Endometrial microvascular endothelial cells (primary cell): ENCODE data around the gene H1-8. TPM values are rescaled to one million over a fixed set of nuclear protein-coding genes. Genes with fewer than 3 reads are reported as not detected.
"Not testable (repeated sequence)": the region's sequence is repeated elsewhere in the genome, so short reads cannot be mapped to it uniquely, and the experiment has no call there.

Source experiments
- in situ Hi-C: cut with HindIII; loops from 2 replicates; pipeline ENCODE4 v1.10.0; 2017; ENCODE audit warnings: low sequenced_read_pairs, low pct_unique_long_range_greater_than_20kb; ENCODE audit errors: inconsistent ontology term
- total RNA-seq: library from RNA; depleted of rRNA; stranded (reverse); fragments of >200 nt; gene quantifications from one replicate; pipeline ENCODE4 v1.2.3, GENCODE V29; 2015; ENCODE audit errors: inconsistent ontology term

Gene H1-8
- total RNA-seq, 1 donor from 2014 or later, result not detected

DNA sequence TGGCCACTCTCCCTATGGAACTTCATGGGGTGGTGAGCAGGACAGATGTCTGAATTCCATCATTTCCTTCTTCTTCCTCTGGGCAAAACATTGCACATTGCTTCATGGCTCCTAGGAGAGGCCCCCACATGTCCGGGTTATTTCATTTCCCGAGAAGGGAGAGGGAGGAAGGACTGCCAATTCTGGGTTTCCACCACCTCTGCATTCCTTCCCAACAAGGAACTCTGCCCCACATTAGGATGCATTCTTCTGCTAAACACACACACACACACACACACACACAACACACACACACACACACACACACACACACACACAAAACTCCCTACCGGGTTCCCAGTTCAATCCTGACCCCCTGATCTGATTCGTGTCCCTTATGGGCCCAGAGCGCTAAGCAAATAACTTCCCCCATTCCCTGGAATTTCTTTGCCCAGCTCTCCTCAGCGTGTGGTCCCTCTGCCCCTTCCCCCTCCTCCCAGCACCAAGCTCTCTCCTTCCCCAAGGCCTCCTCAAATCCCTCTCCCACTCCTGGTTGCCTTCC is 12.7 kb upstream of the H1-8 start:
- in situ Hi-C loops, result no loop called here

DNA sequence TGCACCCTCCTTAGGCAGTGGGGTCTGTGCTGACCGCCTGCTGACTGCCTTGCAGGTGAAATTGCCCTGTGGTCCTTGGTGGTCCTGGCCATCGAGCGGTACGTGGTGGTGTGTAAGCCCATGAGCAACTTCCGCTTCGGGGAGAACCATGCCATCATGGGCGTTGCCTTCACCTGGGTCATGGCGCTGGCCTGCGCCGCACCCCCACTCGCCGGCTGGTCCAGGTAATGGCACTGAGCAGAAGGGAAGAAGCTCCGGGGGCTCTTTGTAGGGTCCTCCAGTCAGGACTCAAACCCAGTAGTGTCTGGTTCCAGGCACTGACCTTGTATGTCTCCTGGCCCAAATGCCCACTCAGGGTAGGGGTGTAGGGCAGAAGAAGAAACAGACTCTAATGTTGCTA is 12.2 kb upstream of the H1-8 start:
- in situ Hi-C loops, result no loop called here

DNA sequence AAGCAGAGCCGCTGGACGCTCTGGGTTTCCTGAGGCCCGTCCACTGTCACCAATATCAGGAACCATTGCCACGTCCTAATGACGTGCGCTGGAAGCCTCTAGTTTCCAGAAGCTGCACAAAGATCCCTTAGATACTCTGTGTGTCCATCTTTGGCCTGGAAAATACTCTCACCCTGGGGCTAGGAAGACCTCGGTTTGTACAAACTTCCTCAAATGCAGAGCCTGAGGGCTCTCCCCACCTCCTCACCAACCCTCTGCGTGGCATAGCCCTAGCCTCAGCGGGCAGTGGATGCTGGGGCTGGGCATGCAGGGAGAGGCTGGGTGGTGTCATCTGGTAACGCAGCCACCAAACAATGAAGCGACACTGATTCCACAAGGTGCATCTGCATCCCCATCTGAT is 11.3 kb upstream of the H1-8 start:
- in situ Hi-C loops, result no loop called here

DNA sequence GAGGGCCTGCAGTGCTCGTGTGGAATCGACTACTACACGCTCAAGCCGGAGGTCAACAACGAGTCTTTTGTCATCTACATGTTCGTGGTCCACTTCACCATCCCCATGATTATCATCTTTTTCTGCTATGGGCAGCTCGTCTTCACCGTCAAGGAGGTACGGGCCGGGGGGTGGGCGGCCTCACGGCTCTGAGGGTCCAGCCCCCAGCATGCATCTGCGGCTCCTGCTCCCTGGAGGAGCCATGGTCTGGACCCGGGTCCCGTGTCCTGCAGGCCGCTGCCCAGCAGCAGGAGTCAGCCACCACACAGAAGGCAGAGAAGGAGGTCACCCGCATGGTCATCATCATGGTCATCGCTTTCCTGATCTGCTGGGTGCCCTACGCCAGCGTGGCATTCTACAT is 10.7 kb upstream of the H1-8 start:
- in situ Hi-C loops, result no loop called here

DNA sequence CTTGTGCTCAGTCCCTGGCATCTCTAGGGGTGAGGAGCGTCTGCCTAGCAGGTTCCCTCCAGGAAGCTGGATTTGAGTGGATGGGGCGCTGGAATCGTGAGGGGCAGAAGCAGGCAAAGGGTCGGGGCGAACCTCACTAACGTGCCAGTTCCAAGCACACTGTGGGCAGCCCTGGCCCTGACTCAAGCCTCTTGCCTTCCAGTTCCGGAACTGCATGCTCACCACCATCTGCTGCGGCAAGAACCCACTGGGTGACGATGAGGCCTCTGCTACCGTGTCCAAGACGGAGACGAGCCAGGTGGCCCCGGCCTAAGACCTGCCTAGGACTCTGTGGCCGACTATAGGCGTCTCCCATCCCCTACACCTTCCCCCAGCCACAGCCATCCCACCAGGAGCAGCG is 9.6 kb upstream of the H1-8 start:
- in situ Hi-C loops, result no loop called here

DNA sequence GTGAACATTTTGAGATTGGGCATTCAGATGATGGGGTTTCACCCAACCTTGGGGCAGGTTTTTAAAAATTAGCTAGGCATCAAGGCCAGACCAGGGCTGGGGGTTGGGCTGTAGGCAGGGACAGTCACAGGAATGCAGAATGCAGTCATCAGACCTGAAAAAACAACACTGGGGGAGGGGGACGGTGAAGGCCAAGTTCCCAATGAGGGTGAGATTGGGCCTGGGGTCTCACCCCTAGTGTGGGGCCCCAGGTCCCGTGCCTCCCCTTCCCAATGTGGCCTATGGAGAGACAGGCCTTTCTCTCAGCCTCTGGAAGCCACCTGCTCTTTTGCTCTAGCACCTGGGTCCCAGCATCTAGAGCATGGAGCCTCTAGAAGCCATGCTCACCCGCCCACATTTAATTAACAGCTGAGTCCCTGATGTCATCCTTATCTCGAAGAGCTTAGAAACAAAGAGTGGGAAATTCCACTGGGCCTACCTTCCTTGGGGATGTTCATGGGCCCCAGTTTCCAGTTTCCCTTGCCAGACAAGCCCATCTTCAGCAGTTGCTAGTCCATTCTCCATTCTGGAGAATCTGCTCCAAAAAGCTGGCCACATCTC is 8.4 kb upstream of the H1-8 start:
- in situ Hi-C loops, result no loop called here

DNA sequence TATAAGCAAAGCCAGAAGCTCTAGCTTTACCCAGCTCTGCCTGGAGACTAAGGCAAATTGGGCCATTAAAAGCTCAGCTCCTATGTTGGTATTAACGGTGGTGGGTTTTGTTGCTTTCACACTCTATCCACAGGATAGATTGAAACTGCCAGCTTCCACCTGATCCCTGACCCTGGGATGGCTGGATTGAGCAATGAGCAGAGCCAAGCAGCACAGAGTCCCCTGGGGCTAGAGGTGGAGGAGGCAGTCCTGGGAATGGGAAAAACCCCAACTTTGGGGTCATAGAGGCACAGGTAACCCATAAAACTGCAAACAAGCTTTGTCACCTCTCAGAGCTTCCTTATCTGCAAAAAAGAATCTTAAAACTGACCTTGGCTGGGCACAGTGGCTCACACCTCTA is 7.9 kb upstream of the H1-8 start:
- in situ Hi-C loops, result no loop called here

DNA sequence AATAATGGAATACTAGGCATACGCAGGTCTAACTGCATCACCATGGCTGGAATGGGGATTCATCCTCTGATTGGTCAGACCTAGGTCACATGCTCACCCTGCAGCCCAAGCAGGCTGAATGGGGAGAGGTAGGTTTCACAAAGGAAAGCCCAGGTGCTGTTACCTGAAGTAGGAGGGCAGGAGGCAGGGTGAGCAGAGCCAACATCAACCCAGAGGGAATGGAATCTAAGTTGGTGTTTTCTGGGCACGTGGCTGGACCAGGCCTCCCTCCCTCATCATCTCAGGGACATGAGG is 6.7 kb upstream of the H1-8 start:
- in situ Hi-C loops, result no loop called here

DNA sequence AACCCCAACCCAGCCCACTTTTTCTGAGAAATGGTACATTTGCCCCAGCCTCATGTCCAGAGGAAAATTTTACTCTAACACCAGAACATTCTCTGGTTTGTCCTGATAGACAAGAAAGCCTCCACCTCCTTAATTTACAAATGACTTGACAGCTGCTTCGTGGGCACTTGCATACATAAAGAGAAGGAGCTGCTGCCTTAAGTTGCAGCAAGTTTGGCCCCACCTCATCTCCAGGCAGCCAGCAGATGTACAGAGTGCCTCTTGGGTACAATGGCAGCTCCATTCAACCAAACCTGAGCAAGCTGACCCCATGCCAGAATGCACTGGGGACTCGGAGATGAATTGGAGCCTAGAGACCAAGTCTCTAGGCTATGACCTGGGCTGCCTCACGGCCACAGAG is 6.2 kb upstream of the H1-8 start:
- in situ Hi-C loops, result no loop called here

DNA sequence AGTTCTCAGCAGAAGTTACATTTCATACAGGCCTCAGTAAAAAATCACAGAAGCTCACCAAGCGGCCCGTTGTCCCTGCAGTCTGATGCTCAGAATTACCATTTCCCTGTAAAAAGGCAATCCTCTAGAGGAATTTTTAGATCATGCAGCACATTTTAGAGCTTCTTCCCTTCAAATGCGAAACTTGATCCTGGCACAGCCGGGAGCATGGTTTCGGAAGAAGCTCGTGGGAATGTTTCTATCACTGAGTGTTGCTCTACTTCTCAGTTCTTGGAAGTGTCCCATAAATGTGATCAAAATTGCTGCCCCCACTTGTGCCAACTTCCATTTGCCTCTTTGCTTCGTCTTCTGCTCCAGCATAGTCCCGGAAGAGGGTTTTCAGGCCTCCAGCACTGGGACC is 3.8 kb upstream of the H1-8 start:
- in situ Hi-C loops, result no loop called here

DNA sequence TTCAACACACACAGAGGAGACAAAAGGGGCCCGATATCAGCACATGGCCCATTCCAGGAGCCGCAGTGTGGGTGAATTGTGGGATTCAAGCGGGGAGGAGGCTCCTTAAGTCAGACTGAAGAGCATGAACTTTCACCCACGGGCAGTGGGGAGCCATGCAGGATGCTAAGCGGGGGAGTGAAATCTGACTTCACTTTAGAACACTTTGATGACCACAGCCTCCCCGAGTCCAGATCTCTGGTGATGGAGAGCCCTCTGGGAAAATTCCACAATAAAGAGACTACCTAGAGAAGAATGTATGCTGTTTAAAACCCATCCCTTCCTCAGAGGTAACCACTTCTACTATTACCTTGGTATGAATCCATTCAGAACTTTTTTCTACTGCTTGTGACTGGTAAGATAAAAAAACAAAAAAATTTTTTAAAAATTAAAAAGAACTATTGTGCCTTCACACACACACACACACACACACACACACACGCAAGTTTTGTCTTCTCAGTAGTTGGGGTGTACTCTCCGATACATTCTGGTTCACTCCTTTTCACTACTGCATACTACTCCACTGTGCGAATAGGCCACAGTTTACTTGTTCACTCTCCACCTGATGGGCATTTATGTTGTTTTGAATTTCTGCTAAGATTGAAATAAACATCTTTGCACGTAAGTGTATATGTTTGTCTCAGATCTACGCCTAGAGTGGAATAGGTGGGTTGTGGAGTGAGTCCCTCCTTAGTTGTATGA is 2.0 kb upstream of the H1-8 start:
- in situ Hi-C loops, result no loop called here

DNA sequence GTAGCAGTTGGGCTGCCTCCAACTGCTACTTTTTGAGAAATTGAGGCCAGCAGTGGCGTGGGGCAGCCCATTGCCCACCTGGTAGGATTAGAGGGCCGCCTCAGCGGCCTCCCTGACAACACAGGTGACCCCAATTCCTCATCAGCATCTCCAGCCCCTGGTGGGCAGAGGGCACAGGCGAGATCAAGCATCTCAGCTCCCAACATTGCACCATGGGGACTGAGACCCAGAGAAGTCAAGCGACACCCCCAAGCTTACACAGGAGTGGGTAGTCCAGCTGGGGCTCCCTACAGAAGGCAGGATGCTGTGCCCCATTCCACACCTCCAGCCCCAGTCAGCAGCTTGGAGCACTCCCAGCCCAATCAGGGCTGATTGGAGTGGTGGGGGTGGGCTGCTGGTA is 228 bp upstream of the H1-8 start:
- in situ Hi-C loops, result no loop called here

DNA sequence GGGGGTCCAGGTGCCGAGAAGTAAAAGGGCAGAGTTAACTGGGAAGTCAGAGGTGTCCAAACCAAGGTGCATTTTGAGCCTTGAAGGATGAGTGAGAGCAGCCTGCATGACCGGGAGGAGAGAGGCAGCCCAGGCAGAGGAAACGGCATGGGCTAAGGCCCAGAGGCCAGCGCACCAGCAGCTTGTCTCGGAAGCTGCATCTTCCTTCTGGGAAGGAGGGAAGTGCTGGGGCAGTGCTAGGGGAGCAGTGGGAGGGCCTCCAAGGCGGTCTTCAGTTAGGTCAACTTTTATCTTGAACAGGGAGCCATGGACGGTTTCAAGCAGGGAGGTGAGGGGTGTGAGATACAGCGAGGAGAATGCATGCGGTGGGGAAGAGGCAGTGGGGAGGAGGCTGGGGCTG is 1.0 kb downstream of the H1-8 start:
- in situ Hi-C loops, result no loop called here

DNA sequence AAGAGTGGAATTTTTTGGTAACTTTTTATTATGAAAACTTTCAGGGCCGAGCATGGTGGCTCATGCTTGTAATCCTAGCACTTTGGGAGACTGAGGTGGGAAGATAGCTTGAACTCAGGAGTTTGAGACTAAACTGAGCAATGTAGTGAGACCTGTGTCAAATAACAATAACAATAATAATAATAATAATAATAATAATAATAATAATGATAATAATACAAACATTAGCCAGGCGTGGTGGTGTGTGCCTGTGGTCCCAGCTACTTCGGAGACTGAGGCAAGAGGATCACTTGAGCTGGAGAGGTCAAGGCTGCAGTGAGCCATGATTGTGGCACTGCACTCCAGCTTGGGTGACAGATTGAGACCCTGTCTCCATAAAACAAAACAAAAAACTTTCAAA is 3.0 kb downstream of the H1-8 start:
- in situ Hi-C loops, result not testable (repeated sequence)

DNA sequence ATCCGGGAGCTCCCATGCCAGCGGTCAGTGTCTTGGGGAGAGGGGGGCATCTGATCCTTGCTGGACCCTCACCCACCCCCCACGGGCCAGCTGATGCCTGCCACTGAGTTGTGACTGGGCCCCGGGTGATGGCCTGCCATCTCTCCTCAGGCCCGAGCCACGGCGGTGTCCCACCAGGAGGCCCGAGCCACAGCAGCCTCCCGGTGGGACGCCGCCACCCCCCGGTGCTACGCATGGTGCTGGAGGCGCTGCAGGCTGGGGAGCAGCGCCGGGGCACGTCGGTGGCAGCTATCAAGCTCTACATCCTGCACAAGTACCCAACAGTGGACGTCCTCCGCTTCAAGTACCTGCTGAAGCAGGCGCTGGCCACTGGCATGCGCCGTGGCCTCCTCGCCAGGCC is 4.3 kb downstream of the H1-8 start:
- in situ Hi-C loops, result no loop called here

DNA sequence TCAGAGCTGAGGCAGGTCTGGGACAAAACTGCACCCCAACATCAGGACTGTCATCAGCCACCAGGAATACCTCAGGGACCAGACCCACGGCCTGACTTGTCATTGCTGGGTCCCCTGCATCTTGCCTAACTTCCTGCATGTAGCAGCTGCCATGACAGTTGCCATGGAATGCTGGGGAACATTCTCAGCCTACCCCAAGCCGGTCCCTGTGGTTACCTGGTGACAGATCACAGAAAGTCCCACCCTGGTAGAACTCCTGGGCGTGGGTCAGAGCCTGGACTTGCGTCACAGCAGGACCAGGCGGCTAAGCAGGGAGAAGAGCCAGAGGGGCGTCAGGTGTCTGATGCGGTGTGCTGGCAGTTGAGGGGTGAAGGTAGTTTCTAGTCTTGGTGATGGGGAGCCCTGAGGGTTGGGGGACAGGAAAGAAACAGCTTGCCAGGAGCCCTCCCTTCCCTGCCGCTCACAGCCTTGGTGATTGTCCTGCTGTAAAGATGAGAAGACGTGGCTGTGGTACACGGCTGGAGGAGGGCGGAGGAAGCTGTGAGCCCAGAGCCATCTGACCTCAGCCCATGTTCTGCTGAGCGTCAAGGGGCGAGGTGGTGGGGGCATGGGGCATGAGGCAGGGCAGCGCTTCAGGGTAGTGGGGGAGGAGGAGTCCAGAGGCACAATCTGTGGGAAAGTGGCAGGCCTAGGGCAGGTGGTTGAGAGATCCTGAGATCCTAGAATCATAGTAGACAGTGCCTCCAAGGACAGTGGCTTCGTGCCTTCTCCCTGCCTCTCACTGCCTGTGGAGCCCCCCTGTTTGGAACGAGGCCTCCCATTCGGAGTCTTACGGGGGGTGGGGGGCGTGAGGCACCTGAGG is 5.4 kb downstream of the H1-8 start:
- in situ Hi-C loops, result no loop called here

DNA sequence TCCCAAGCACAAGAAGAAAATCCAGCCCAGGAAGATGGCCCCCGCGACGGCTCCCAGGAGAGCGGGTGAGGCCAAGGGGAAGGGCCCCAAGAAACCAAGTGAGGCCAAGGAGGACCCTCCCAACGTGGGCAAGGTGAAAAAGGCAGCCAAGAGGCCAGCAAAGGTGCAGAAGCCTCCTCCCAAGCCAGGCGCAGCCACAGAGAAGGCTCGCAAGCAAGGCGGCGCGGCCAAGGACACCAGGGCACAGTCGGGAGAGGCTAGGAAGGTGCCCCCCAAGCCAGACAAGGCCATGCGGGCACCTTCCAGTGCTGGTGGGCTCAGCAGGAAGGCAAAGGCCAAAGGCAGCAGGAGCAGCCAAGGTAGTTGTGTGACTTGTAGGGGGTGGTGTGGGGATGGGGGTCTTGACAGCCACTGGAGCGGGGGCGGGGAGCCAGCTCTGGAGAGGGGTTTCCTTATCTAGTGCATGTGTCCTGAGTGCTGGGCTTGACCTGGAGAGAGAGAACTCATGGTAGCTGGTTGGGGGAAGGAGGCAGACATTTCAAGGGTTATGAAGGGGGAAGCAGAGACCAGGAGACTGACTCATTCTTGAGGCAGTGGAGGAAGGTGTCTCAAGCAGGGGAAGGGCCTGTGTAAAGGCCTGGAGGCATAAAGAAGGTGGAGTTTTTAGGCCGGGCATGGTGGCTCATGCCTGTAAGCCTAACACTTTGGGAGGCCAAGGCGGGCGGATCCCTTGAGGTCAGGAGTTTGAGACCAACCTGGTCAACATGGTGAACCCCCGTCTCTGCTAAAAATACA is 6.2 kb downstream of the H1-8 start:
- in situ Hi-C loops, result no loop called here

DNA sequence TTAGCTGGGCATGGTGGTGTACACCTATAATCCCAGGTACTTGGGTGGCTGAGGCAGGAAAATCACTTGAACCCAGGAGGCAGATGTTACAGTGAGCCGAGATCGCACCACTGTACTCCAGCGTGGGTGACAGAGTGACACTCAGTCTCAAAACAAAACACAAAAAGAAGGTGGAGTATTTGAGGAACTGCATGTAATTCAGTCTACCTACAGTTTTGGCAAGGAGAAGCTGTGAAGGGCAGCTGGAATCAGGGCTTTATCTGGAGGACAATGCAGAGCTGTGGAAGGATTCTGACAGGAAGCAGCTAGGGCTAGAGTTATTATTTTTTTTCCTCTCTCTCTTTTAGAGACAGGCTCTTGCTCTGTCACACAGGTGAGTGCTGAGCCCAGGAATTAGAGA is 6.8 kb downstream of the H1-8 start:
- in situ Hi-C loops, result no loop called here

DNA sequence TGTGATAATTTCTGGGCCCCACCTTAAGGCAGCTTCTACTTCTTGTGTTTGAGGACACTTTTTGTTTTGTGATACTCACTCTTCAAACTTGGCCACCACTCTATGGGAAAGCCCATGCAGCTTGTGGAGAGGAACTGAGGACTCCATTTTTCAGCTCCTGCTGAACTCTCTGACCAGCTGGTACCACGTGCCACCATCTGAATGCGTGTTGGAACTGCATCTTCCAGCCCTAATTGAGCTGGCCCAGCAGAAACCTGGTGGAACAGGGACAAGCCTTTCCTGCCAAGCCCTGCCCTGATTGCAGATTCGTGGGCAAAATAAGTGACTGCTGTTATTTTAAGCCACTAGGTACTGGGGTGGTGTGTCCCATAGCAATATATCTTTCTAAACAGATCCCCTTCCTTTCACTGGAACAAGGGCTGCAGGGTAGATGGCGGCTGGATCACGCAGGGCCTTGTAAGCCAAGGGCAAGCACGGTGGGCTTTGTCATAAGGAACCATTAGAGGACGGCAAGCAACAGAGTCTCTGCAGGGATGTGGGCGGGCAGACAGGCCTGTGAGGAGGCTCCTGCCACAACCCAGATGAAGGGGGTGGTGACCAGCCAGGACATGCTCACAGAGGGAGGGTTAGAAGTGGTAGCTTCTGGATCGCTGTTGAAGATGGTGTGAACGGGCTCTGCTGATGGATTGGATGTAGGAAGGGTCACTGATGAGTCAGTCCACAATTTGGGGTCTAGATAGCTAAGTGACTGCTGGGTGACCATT is 9.5 kb downstream of the H1-8 start:
- in situ Hi-C loops, result no loop called here
